ENCODE measurements around the gene NEU4.
"Not testable (repeated sequence)": the region's sequence is repeated elsewhere in the genome, so short reads cannot be mapped to it uniquely, and the experiment has no call there.

The NEU4 gene

DNA sequence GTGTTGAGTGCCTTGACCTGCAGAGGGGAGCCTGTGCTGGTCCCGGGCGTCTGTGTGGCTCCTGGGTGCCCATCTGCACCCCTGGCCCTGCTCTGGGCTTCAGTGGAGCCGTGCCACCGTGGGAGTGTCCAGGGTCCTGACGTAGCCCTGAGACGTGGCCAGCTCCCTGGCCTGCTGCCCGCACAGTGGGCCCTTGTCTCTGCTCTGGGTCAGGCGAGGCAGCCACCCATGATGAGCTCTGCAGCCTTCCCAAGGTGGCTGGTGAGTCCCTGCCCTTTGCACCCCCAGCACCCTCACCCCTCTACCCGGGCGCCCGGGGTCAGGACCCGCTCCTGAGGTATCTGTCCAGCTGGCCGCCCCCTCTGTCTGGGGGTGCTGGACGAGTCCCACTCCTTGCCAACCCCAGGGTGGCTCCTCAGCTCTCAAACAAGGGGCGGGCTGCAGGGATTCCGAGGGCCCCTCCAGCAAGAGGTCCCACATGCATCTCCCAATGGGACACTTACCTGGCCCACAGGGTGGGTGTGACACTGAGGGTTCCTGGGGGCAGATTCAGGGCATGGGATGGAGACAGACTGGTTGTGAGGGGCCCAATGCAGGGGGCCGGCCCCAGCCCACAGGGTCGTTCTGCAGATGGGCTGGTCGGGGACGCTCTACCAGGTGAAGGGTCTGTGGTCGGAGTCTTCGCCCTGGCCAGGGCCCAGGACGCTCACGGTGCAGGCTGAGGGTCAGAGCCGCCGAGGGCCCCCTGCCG, 2.4 kb downstream of the NEU4 start:
- TF ChIP-seq ZNF274 (IDR thresholded peaks at IDR 0.05; ENCODE audit: low read depth, low read length) = no peak
- H3K4me3 ChIP-seq (ENCODE audit: low read length) = no peak overlapping the region

DNA sequence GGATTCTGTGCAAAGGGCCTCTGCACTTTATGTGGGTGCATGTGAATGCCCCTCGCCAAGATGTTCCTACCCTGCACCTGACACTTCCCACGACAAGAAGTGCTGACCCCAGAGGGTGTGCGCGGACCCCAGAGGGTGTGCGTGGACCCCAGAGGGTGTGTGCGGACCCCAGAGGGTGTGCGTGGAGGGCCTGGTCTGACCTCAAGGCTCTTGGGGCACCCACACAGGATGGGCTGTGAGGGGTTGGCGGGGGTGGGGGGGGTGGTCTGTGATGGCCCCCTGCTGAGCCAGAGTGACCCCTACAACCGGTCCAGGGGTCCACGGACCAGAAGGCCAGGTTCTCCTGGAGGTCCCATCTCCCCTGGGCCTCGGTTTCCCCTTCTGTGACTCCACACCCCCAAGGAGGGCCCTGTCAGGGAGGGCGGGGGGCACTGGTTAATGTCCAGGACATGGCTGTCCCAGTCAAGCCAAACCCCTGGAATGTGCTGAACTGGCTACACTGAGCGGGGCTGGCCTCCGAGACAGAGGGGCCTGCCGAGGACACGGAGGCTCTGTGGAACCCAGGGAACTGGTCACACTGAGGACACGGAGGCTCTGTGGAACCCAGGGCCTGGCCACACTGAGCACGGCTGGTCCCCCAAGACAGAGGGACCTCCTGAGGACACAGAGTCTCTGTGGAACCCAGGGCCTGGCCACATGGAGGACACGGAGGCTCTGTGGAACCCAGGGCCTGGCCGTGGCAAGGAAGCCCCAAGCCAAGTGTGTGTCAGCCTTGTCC, 3.1 kb downstream of the NEU4 start:
- no peak overlapping the region for H3K4me3 ChIP-seq (ENCODE audit: low read length)
- TF ChIP-seq ZNF274 (IDR thresholded peaks at IDR 0.05; ENCODE audit: low read depth, low read length) = no peak

DNA sequence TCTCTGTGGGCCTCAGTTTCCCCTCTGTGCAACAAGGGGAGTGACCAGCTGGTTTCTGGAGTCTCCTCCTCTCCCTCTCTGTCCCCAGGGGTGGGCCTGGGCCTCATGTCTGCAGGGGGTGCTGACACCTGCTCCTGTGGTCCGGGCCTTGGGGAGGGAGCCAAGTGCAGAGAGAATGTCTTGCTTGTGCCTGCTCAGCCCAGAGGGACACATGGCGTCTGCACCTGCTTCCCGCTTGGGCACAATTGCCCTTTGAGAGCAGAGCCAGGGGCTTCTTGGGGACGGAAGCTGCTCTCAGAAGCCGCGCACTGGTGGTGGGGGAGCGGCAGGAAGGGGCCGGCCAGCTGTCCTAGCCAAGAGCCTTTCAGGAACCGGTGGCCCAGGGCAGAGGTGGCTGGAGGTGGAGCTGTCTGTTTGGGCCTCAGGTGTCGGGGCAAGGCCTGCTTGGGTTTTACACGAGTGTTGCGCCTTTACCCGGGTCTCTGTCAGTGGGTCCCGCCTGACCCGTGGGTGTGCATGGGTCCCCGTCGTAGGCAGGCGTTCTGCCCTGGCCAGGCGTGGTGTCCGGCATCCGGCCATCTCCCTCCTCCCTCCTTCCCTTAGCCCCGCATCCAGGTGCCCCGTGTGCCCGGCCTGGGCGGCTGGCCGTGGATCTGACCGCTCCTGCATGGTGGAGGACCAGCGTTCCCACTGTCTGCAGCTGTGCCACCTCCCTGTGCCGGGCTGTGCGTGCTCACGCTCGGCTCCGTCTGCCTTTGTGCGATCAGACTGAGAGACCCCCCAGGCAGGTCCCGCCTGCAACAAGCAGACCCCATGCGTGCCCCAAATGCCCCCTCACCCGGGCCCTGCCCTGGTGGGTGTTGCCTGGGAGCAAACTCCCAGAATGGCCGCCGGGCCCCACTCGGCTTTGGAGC, 4.0 kb downstream of the NEU4 start:
- TF ChIP-seq ZNF274 (IDR thresholded peaks at IDR 0.05; ENCODE audit: low read depth, low read length) = no peak
- H3K4me3 ChIP-seq (ENCODE audit: low read length) = no peak overlapping the region

DNA sequence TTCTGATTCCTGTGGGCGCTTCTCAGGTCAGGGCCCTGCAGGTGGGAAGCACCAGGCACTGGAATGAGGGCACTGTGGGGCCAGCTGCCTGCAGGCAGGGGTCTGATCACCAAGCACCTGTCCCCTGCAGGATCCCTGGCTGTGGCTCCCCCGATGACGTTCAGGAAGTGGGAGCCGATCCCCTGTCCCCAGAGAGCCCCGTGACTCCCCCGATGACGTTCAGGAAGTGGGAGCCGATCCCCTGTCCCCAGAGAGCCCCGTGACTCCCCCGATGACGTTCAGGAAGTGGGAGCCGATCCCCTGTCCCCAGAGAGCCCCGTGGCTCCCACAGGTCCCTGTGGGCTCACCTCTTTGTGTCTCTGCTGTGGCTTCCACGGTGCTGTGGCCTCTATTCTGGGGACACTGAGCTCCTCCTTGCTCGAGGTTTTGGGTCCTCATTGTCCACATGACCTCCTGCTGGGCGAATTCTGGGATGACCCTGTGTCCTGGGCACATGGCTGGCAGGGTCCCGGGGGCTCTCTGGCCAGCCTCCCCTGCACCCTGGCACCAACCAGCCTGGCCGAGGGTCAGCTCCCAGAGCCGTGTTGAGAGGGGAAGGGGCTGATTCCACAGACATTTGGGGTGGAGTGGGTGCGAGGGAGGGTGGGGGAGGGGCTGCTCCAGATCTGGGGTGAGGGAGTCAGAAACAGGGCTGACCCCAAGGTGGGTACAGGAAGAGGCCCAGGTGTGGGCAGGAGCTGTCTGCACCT, 4.8 kb downstream of the NEU4 start:
- no peak for TF ChIP-seq ZNF274 (IDR thresholded peaks at IDR 0.05; ENCODE audit: low read depth, low read length)
- no peak overlapping the region for H3K4me3 ChIP-seq (ENCODE audit: low read length)

DNA sequence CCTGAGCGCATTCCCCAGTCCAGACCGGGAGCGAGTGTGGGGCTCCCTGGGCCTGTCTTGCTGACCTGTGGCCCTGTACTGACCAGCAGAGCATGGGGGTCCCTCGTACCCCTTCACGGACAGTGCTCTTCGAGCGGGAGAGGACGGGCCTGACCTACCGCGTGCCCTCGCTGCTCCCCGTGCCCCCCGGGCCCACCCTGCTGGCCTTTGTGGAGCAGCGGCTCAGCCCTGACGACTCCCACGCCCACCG, 5.3 kb downstream of the NEU4 start:
- TF ChIP-seq ZNF274 (IDR thresholded peaks at IDR 0.05; ENCODE audit: low read depth, low read length) = no peak
- H3K4me3 ChIP-seq (ENCODE audit: low read length) = no peak overlapping the region

DNA sequence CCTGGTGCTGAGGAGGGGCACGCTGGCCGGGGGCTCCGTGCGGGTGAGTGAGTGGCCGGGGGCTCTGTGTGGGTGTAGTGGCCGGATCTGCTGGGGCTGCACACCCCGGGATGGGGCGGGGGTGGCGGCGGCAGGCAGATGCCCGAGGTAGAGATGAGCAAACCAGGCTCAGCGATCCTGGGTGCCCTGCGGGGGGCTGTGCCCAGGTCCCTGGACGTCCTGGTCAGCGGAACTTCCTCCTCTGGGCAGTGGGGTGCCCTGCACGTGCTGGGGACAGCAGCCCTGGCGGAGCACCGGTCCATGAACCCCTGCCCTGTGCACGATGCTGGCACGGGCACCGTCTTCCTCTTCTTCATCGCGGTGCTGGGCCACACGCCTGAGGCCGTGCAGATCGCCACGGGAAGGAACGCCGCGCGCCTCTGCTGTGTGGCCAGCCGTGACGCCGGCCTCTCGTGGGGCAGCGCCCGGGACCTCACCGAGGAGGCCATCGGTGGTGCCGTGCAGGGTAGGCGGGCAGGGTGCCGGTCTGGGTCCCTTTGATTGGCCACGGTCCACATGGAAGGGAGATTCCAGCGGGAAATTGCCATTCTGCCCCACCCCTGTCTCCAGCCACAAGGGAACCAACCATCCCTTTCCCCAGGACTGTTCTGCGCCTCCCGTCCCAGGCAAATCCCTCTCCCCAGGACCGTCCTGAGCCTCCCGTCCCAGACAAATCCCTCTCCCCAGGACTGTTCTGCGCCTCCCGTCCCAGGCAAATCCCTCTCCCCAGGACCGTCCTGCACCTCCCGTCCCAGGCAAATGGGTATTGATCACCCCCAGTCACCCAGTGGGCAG, 5.9 kb downstream of the NEU4 start:
- no peak for TF ChIP-seq ZNF274 (IDR thresholded peaks at IDR 0.05; ENCODE audit: low read depth, low read length)
- no peak overlapping the region for H3K4me3 ChIP-seq (ENCODE audit: low read length)

DNA sequence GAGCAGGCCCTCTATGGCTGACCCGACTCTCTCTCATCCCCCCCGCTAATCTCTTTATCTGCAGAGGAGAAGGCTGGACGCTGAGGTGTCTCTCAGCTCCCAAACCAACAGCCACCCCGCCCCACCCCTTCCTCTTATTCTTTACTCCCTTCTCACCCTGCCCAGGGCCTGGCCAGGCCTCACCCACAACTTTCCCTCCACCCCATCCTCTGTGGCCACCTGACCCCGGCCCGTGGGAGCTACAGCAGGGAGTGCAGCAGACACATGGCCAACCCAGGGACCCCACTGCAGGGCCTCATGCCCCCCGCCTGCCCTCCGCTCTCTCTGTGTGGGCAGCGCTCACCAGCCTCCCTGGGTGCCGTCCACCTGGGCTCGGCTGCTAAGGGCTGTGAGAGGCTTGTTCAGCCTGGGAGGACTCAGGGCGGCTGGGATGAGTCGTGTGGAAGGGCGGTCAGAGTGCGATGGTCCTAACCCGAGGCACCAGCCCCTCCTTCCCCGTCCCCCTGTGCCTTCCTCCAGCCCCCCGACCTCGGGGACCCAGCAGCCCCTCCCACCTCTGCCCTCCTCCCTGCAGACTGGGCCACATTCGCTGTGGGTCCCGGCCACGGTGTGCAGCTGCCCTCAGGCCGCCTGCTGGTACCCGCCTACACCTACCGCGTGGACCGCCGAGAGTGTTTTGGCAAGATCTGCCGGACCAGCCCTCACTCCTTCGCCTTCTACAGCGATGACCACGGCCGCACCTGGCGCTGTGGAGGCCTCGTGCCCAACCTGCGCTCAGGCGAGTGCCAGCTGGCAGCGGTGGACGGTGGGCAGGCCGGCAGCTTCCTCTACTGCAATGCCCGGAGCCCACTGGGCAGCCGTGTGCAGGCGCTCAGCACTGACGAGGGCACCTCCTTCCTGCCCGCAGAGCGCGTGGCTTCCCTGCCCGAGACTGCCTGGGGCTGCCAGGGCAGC, 6.8 kb downstream of the NEU4 start:
- no peak overlapping the region for H3K4me3 ChIP-seq (ENCODE audit: low read length)
- TF ChIP-seq ZNF274 (IDR thresholded peaks at IDR 0.05; ENCODE audit: low read depth, low read length) = no peak

DNA sequence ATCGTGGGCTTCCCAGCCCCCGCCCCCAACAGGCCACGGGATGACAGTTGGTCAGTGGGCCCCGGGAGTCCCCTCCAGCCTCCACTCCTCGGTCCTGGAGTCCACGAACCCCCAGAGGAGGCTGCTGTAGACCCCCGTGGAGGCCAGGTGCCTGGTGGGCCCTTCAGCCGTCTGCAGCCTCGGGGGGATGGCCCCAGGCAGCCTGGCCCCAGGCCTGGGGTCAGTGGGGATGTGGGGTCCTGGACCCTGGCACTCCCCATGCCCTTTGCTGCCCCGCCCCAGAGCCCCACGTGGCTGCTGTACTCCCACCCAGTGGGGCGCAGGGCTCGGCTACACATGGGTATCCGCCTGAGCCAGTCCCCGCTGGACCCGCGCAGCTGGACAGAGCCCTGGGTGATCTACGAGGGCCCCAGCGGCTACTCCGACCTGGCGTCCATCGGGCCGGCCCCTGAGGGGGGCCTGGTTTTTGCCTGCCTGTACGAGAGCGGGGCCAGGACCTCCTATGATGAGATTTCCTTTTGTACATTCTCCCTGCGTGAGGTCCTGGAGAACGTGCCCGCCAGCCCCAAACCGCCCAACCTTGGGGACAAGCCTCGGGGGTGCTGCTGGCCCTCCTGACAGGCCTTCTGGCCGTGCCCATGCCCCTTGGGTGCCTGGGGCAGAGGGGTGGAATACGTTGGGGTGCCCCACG, 7.6 kb downstream of the NEU4 start:
- no peak overlapping the region for H3K4me3 ChIP-seq (ENCODE audit: low read length)
- no peak for TF ChIP-seq ZNF274 (IDR thresholded peaks at IDR 0.05; ENCODE audit: low read depth, low read length)

DNA sequence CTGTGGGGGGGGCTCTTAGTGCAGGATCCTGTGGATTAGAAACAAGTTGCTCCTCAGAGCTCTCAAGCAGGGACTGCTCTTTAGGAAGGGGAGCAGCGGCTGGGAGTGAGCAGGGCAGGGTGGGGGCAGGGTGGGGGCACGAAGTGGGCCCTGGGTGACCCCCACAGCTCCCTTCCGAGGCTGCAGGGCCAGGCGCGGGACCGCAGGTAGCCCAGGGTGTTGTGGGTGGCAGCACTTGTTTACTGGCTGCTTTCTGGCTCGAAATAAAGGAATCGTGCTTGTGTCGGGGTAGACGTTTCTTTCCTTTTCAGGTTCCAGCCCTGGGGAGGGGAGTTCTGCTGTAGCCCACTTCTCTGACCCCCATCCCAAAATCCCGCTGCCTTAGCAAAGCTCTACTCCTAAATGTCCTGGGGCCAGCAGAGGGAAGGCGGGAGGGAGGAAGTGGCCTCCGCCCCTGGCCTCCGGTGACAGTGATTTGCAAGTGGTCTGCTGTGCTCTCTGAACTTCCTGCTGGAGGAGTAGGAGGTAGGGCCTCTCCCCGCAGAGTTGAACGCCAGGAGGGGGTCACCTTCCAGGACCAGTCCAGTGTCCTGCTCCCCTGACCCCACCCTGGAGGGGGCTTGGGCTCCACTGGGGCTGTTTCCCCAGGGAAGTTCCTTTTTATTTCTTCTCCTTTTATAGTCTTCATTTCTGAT, 8.3 kb downstream of the NEU4 start:
- TF ChIP-seq ZNF274 (IDR thresholded peaks at IDR 0.05; ENCODE audit: low read depth, low read length) = no peak
- H3K4me3 ChIP-seq (ENCODE audit: low read length) = no peak overlapping the region

DNA sequence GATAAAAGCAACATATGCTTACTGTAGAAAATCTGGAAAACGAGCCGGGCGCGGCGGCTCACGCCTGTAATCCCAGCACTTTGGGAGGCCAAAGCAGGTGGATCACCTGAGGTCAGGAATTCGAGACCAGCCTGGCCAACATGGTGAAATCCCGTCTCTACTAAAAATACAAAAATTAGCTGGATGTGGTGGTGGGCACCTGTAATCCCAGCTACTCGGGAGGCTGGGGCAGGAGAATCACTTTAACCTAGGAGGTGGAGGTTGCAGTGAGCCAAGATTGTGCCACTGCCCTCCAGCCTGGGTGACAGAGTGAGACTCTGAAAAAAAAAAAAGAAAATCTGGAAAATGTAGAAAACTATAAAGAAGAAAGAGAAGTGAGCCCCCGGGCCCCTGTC, 8.8 kb downstream of the NEU4 start:
- H3K4me3 ChIP-seq (ENCODE audit: low read length) = not testable (repeated sequence)

DNA sequence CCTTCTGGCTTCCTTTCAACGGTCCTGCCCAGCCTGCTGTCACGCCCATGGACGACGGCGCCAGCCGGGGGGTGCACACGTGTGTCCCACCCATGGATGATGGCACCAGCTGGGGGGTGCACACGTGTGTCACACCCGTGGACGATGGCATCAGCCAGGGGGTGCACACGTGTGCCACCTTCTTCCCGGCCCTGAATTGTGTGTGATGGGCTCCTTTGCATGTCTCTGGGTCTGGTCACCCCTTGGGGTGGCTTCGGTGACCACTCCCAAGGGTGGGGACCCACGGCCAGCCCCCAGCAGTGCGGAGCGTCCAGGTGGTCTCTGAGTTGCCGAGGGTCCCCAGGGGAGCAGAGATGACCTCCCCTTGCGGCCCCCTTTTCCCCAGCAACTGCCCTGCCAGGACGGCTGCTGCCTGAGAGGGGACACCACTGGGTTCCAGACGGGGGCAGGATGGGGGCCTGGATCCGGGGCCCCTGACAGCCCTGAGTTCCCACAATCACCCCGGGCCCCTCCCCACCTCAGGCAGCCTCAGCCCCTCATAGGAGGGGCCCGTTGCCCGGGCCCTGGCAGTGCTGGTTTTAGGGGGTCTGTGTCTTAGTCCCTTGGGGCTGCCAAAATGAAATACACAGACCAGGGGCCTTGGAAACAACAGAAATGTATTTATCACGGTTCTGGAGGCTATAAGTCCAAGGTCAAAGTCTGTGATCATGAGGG, 9.4 kb downstream of the NEU4 start:
- no peak overlapping the region for H3K4me3 ChIP-seq (ENCODE audit: low read length)
- no peak for TF ChIP-seq ZNF274 (IDR thresholded peaks at IDR 0.05; ENCODE audit: low read depth, low read length)
